ENCODE results near the gene MARVELD1. TPM values are rescaled to one million over a fixed set of nuclear protein-coding genes. Genes with fewer than 3 reads are reported as not detected.

MARVELD1 gene
- total and polyA plus RNA-seq, 2 of the 8 experiments (the other 6 are each of a cell fraction or from before 2014, with no cell fraction given), result 28.1 to 37.3 TPM

DNA sequence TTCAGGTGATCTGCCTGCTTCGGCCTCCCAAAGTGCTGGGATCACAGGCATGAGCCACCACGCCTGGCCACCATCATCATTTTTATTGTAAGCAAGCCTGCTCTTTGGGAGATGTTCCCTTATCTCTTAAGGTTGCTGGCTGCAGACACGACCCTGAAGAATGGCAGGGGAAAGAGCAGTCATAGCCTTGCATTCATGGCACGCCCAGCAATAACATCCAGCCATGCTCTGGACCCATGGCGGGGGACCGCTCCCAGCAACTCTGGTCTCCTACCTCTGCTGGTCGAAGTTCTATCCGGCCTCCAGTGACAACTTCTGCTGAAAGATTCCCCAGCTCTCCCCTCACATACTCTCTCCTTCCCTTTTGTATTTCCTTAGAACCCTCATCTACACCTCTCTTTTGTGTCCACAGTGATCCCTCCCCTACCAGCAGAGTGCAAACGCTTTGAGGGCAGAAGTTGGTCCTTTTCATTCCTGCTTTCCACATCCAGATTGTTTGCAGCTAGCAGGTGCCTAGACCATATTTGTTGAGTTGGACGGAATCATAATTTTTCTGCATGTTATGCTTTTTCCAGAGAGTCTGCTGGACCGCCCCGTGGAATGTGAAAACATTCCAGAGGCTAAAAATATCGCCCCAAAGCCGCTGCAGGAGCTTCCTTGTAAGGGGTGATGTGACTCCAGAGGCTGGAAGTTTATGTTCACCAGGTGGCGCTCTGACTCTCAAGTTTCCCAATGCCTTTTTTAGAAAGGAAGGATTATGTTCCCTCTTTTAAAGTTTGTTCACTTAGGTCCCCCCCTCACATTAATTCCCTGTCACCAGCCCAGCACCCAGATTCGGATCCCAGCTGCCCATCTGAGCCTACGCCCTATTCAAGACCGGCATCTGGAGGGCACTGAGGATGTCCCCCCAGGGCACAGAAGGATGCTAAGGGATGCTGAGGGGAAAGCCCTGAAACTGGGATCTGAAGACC lies 4.3 kb upstream of the MARVELD1 start (continued):
- TF ChIP-seq CHD2 (IDR thresholded peaks at IDR 0.05; ENCODE audit: low read length) (no peak), ASH2L (IDR thresholded peaks at IDR 0.05; ENCODE audit: low read length) (peak; percentile 31), SRF (IDR thresholded peaks at IDR 0.05; ENCODE audit: low read depth, low read length) (peak; percentile 53; the same call in 1 of the 2 replicates), SP1 (IDR thresholded peaks at IDR 0.05; ENCODE audit: low read depth, low read length) (peak; percentile 17; the same call in 1 of the 2 replicates), RBBP5 (IDR thresholded peaks at IDR 0.05; ENCODE audit: borderline replicate concordance, low read depth, low read length) (0 out of 2 replicates have a peak, but pooled peaks have one; percentile 65), MAFK (IDR thresholded peaks at IDR 0.05; ENCODE audit: low read depth, low read length) (no peak), RAD21 (IDR thresholded peaks at IDR 0.05 in 1 of 2, conservative IDR thresholded peaks at IDR 0.05 in 1 of 2; ENCODE audit: low read depth in 2 of 2, low read length in 2 of 2) (peak; percentile 67 to 75)
